ENCODE measurements around the gene RFX1.

Gene RFX1

DNA sequence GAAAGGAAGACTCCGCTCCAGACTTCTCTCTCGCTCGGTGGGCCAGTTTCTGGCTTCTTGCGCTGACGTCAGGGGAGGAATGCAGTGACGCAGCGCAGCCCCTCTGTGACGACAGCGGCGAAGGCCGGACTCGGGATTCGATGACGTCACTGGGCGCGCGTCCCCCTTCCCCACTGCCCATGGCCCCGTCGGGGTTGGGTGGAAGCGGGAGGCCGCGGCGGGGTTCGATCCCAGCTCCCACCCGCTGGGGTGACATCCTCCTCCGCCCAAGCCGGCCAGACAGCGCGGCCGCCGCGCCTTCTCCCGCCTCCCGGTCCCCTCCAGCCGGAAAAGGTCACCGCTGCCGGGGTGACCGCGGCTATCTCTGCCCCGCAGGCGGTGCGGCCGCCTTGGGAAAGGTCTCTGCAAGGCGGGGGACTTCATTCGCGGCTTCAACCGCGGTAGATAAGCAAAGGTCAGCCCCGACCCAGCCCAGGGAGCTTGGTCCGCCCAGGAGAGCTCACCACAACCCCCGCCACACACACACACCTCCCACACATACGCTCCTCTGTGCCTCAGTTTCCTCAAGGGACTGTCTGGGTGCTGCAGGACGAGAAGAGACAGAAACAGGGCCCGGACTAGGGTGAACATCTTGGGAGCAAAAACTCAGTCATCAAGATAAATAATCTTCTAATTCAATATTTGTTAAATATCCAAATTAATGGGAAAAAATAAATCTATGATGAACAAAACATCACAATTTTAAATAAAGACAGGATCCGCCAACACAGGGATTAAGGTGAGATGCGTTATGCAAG lies 844 bp upstream of the RFX1 start:
- TF ChIP-seq, protein P1, sequence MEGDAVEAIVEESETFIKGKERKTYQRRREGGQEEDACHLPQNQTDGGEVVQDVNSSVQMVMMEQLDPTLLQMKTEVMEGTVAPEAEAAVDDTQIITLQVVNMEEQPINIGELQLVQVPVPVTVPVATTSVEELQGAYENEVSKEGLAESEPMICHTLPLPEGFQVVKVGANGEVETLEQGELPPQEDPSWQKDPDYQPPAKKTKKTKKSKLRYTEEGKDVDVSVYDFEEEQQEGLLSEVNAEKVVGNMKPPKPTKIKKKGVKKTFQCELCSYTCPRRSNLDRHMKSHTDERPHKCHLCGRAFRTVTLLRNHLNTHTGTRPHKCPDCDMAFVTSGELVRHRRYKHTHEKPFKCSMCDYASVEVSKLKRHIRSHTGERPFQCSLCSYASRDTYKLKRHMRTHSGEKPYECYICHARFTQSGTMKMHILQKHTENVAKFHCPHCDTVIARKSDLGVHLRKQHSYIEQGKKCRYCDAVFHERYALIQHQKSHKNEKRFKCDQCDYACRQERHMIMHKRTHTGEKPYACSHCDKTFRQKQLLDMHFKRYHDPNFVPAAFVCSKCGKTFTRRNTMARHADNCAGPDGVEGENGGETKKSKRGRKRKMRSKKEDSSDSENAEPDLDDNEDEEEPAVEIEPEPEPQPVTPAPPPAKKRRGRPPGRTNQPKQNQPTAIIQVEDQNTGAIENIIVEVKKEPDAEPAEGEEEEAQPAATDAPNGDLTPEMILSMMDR (IDR thresholded peaks at IDR 0.05) = no peak
- DNase-seq (ENCODE audit: low spot score) = no peak
- peak overlapping the region; percentile 87 to 100 for H3K27ac ChIP-seq
- peak overlapping the region; percentile 99 for H3K4me3 ChIP-seq

DNA sequence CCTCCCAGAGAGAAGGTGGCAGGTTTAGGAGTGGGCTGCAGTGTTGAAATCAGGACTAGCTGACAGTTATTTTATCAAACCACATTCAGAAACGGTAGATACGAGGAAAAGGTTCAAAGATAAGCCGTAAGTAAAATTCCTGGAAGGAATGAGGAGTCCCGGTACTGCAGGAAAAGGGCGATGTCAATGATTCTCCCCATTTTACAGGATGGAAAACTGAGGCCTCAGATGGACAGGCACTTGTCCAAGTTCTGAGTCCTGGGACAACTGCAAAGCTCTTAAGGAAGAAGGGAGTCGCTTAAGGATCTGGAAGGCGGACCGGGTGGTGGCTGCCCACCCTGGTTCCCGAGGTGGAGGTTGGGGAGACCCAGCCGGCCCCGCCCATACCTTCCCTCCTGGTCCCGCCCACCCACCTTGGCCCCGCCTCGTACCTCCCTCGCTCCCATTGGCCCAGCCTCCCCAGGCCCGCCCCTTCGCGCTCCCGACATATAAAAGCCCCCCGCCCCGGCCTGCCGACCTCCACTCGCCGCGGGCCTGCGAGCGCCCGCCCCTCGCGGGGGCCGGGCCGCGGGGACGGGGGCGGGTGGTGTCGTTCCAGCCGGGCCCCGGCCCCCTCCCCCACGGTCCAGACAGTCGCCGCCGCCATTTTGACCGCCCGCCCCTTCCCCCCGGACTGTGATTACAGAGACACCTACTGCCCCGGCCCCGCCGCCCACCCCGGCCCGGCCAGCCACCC lies 603 bp downstream of the RFX1 start:
- peak; percentile 93 for DNase-seq (ENCODE audit: low spot score)
- peak overlapping the region; percentile 91 for H3K4me3 ChIP-seq
- peak overlapping the region; percentile 100 for H3K27ac ChIP-seq
- TF ChIP-seq, protein P1 (IDR thresholded peaks at IDR 0.05) = no peak

DNA sequence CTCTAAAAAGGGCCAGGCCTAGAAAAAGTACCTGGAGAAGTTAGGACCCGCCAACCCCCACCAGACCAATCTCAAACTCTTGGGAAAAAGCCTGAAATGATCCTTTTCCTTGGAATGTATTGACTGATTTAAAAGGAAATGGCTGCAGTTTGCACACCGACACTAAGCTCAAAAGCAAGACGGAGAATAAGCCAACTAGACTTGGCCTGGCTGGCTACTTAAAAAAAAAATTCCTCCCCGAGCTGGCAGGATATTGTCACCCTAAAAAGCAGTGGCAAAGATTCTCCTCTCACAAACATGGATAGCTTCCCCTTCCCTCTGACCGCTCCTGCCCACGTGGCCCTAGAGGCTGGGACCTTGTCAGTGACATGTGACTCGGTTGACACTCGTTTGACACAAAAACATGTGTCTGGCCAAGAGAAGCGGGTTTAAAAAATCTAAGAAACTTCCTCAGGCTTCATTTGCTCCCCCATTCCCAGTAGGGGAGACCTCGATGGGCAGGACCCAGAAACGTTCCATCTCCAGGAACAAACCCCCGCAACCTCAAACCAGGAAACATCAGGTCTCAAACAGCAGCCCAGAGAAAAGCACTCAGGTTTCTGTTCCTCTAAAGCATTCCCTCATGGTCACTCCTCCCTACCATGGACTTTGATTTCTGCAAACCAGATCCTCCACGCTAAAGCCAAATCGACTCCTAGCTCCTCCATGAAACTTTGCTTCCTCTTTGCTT lies 1.3 kb downstream of the RFX1 start:
- TF ChIP-seq, protein P1 (IDR thresholded peaks at IDR 0.05) = no peak
- peak; percentile 89 for DNase-seq (ENCODE audit: low spot score)
- Histone ChIP-seq H3K4me3 (peak overlapping the region; percentile 91), H3K27ac (peak overlapping the region; percentile 100)

DNA sequence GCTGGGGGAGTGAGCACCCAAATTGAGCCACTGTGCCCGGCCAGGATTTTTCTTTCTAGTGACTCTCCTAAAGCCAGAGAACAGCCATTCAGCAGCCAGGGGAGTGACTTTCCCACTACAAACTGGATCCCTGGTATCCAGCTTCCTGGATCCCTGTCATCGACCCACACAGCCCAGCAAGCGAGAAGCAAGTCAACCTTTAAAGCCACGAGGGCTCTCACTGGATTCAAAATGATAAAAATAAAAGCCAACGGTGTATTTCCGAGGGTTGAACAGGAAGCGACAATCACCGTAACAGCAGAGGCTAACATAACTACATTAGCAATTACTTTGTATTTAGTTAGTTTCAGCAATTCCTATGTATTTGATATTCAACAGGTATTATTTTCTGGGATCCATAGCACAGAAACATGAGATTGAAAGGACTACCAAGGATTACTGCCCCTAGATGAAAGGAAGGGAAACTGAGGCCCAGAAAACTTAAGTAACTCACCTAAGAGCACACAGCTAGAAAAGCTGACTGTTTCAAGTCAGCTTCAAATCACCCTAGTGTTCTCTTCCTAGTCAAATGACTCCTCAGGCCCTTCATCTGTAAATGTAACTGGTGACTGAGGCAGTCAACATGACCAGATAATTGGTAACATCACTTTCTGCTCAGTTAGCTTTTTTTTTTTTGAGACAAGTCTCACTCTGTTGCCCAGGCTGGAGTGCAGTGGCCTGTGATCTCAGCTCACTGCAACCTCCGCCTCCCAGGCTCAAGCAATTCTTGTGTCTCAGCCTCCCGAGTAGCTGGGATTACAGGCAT lies 2.7 kb downstream of the RFX1 start:
- TF ChIP-seq, protein P1 (IDR thresholded peaks at IDR 0.05) = no peak

DNA sequence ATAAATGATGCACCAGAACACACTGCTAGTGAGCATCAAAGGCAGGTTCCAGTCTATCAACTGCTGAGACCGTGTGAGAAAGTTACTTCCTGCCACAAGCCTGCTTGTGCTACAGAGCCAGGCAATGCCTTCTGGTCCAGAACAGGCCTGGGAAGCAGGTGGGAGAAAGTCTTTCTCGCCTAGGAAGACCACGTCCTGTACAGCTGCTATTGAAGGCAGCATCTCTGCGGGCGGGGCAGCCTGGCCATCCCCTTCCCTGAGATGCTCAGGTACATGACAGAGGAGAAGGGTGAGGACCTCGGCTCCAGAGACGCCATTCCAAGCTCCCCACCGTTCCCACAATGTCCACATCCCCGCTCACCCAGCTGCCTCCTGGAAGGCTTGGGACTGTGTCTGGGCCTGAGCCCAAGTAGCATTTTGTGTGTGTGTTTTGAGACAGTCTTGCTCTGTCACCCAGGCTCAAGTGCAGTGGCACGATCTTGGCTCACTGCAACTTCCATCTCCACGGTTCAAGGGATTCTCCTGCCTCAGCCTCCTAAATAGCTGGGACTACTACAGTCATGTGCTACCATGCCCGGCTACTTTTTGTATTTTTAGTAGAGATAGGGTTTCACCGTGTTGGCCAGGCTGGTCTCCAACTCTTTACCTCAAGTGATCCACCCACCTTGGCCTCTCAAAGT lies 3.4 kb downstream of the RFX1 start:
- Histone ChIP-seq H3K4me3 (no peak overlapping the region), H3K27ac (peak overlapping the region; percentile 100)
- TF ChIP-seq, protein P1 (IDR thresholded peaks at IDR 0.05) = no peak
- DNase-seq (ENCODE audit: low spot score) = no peak

More for the DNA sequence above, 2.7 kb downstream of the RFX1 start:
- no peak for DNase-seq (ENCODE audit: low spot score)
- no peak overlapping the region for H3K4me3 ChIP-seq
- peak overlapping the region; percentile 100 for H3K27ac ChIP-seq

All from coronary artery (tissue), 2 donors.